Small intestine (tissue), 7 donors: ENCODE data around the gene KCNAB2. TPM values are rescaled to one million over a fixed set of nuclear protein-coding genes. Genes with fewer than 3 reads are reported as not detected.

ENCODE experiments used
- DNase-seq, 2 donors: peaks; one replicate each; pipeline versions ENCODE4 v3.0.0 to v3.0.0-alpha.2; 2013
- FAIRE-seq: peaks from 2 replicates; lab custom pipeline; 2012; peaks lifted over from hg19 to GRCh38; lab: Jason Lieb, UNC
- H3K27ac ChIP-seq, 3 donors: one replicate each; pipeline ENCODE4 v1.5.1; 2013; ENCODE audit warnings: low read length in 2 of 3, mild to moderate bottlenecking in 2 of 3, control low read depth in 1 of 3, inconsistent platforms in 1 of 3, low read depth in 1 of 3, moderate library complexity in 1 of 3
- H3K27me3 ChIP-seq, 3 donors: one replicate each; pipeline ENCODE4 v1.6.1; 2013; ENCODE audit warnings: low read length in 3 of 3, inconsistent platforms in 1 of 3; ENCODE audit not compliant: control insufficient read depth in 3 of 3, insufficient read depth in 3 of 3
- H3K36me3 ChIP-seq, 3 donors: one replicate each; pipeline ENCODE4 v1.6.1; 2013; ENCODE audit warnings: low read length in 3 of 3, inconsistent platforms in 1 of 3, low read depth in 1 of 3, mild to moderate bottlenecking in 1 of 3, moderate library complexity in 1 of 3; ENCODE audit not compliant: control insufficient read depth in 3 of 3, insufficient read depth in 2 of 3
- H3K4me1 ChIP-seq, 3 donors: one replicate each; pipeline ENCODE4 v1.6.1; 2013; ENCODE audit warnings: low read length in 2 of 3, inconsistent platforms in 1 of 3, low read depth in 1 of 3, mild to moderate bottlenecking in 1 of 3, moderate library complexity in 1 of 3; ENCODE audit not compliant: control insufficient read depth in 3 of 3, insufficient read depth in 2 of 3
- H3K4me3 ChIP-seq, 3 donors: one replicate each; pipeline ENCODE4 v1.5.1; 2013; ENCODE audit warnings: low read length in 3 of 3, control low read depth in 1 of 3, inconsistent platforms in 1 of 3, low read depth in 1 of 3, mild to moderate bottlenecking in 1 of 3, moderate library complexity in 1 of 3
- H3K9me3 ChIP-seq, 2 donors: one replicate each; pipeline ENCODE4 v1.6.1; 2013; ENCODE audit warnings: low read depth in 1 of 2, low read length in 1 of 2; ENCODE audit not compliant: control insufficient read depth in 2 of 2, insufficient read depth in 1 of 2
- WGBS, 3 donors: extraction: QIAGEN DNeasy Blood & Tissue Kit; methylation state at CpG; one replicate each; pipeline ENCODE4 v1.1.7; 2013; 5-methylcytosine and 5-hydroxymethylcytosine counted together
- polyA plus RNA-seq, 4 donors: library from polyadenylated mRNA; stranded (reverse) in 3 of 4; unstranded in 1 of 4; fragments of 200-250 nt in 3 of 4; fragments of 120-200 nt in 1 of 4; gene quantifications; one replicate each; pipeline versions ENCODE4 v1.2.1 to v1.2.3, GENCODE V29; 2013
- donor health status: healthy with polysubstance abuse.
- donor health status: control.
- donor health status: control.
- donor health status: Bipolar disorder and iron deficiency.
- donor health status: healthy.

Gene KCNAB2
- polyA plus RNA-seq, 4 donors: 1.1 to 35.7 (median 5.3) TPM

- H3K27me3 ChIP-seq: peaks cover 0 to 4% (median 0%) of the 10 kb centered on the region in 3 donors
These were observed 63.4 kb downstream of the KCNAB2 start for GRCh38 chr1:6108937-6109614.

GRCh38 chr1:6109688-6110087, 64.0 kb downstream of the KCNAB2 start:
- DNase-seq: no peak
- 78 to 80% (median 78%) methylated on average over 15 to 24 of the region's 24 CpGs for WGBS, 3 donors
- Histone ChIP-seq H3K4me3 (no peak overlapping the region), H3K4me1 (no peaks in the 10 kb centered on the region), H3K27ac (no peak overlapping the region), H3K9me3 (no peaks in the 10 kb centered on the region), H3K27me3 (peaks cover 0 to 4% (median 0%) of the 10 kb centered on the region in 3 donors), H3K36me3 (no peaks in the 10 kb centered on the region)
- no peak for FAIRE-seq

More at GRCh38 chr1:6108937-6109614, 63.4 kb downstream of the KCNAB2 start:
- Histone ChIP-seq H3K36me3 (no peaks in the 10 kb centered on the region), H3K4me1 (no peaks in the 10 kb centered on the region), H3K9me3 (no peaks in the 10 kb centered on the region), H3K27ac (no peak overlapping the region), H3K4me3 (no peak overlapping the region)
- 36 to 49% (median 38%) methylated on average over 12 to 15 of the region's 15 CpGs for WGBS, 3 donors
- FAIRE-seq (no peak), DNase-seq (peak; percentile 16 to 38)

GRCh38 chr1:6110326-6110725, 64.6 kb downstream of the KCNAB2 start:
- 43 to 69% (median 54%) methylated on average over 15 of the region's 15 CpGs for WGBS, 3 donors
- Histone ChIP-seq H3K9me3 (no peaks in the 10 kb centered on the region), H3K27ac (no peak overlapping the region), H3K27me3 (peaks cover 0 to 4% (median 0%) of the 10 kb centered on the region in 3 donors), H3K36me3 (no peaks in the 10 kb centered on the region), H3K4me3 (no peak overlapping the region), H3K4me1 (no peaks in the 10 kb centered on the region)
- DNase-seq: no peak
- FAIRE-seq: no peak

GRCh38 chr1:6111571-6111970, 65.9 kb downstream of the KCNAB2 start:
- Histone ChIP-seq H3K9me3 (no peaks in the 10 kb centered on the region), H3K4me3 (no peak overlapping the region), H3K4me1 (no peaks in the 10 kb centered on the region), H3K27me3 (peaks cover 0 to 4% (median 0%) of the 10 kb centered on the region in 3 donors), H3K27ac (no peak overlapping the region), H3K36me3 (no peaks in the 10 kb centered on the region)
- no peak for DNase-seq
- WGBS, 3 donors: 70 to 87% (median 78%) methylated on average over 23 to 24 of the region's 24 CpGs
- no peak for FAIRE-seq

GRCh38 chr1:6111991-6112689, 66.5 kb downstream of the KCNAB2 start:
- Histone ChIP-seq H3K4me3 (no peak overlapping the region), H3K4me1 (no peaks in the 10 kb centered on the region), H3K36me3 (no peaks in the 10 kb centered on the region), H3K27me3 (peaks cover 0 to 4% (median 0%) of the 10 kb centered on the region in 3 donors), H3K27ac (no peak overlapping the region), H3K9me3 (no peaks in the 10 kb centered on the region)
- FAIRE-seq: no peak
- DNase-seq: no peak
- 80 to 83% (median 81%) methylated on average over 13 of the region's 13 CpGs for WGBS, 3 donors

- no peak overlapping the region for H3K4me3 ChIP-seq
- peaks cover 0 to 4% (median 0%) of the 10 kb centered on the region in 3 donors for H3K27me3 ChIP-seq
- H3K27ac ChIP-seq: no peak overlapping the region
- DNase-seq: no peak
- no peak for FAIRE-seq
- no peaks in the 10 kb centered on the region for H3K36me3 ChIP-seq
- WGBS, 3 donors: 49 to 69% (median 51%) methylated on average over 5 of the region's 5 CpGs
- H3K4me1 ChIP-seq: no peaks in the 10 kb centered on the region
- no peaks in the 10 kb centered on the region for H3K9me3 ChIP-seq
These were observed 67.0 kb downstream of the KCNAB2 start for GRCh38 chr1:6112690-6113005.

- Histone ChIP-seq H3K27me3 (peaks cover 0 to 4% (median 0%) of the 10 kb centered on the region in 3 donors), H3K4me1 (no peaks in the 10 kb centered on the region), H3K9me3 (no peaks in the 10 kb centered on the region), H3K36me3 (no peaks in the 10 kb centered on the region), H3K27ac (no peak overlapping the region), H3K4me3 (no peak overlapping the region)
- no peak for FAIRE-seq
- DNase-seq: no peak
- 50 to 60% (median 55%) methylated on average over 10 of the region's 10 CpGs for WGBS, 3 donors
These were observed 67.4 kb downstream of the KCNAB2 start for GRCh38 chr1:6113116-6113515.

- H3K4me3 ChIP-seq: no peak overlapping the region
- H3K27me3 ChIP-seq: peaks cover 0 to 4% (median 0%) of the 10 kb centered on the region in 3 donors
- DNase-seq (no peak), FAIRE-seq (no peak)
- 81 to 87% (median 84%) methylated on average over 14 of the region's 14 CpGs for WGBS, 3 donors
- no peak overlapping the region for H3K27ac ChIP-seq
- no peaks in the 10 kb centered on the region for H3K4me1 ChIP-seq
- H3K9me3 ChIP-seq: no peaks in the 10 kb centered on the region
- no peaks in the 10 kb centered on the region for H3K36me3 ChIP-seq
These were observed 68.1 kb downstream of the KCNAB2 start for GRCh38 chr1:6113745-6114144.
